Neural cell (in vitro differentiated cells): ENCODE data around the gene DNM1L. TPM values are rescaled to one million over a fixed set of nuclear protein-coding genes. Genes with fewer than 3 reads are reported as not detected.

Source experiments
- H2AFZ ChIP-seq: fragments of 200-600, 300-800 bp; sonication (generic), shearing (Covaris generic); 2 replicates; pipeline ENCODE4 v1.6.0; 2014; ENCODE audit warnings: low read depth, mild to moderate bottlenecking, antibody characterized with exemption, low read length, moderate library complexity
- H3F3A ChIP-seq: fragments of 200-600 bp; shearing (Covaris generic); 2 replicates; pipeline ENCODE4 v1.6.1; 2016; ENCODE audit warnings: mild to moderate bottlenecking, moderate library complexity, mixed read lengths, antibody characterized with exemption, low read length; ENCODE audit not compliant: insufficient read depth, poor library complexity, severe bottlenecking
- H3K27ac ChIP-seq: fragments of 200-600, 300-800 bp; sonication (generic), shearing (Covaris generic); 2 replicates; pipeline ENCODE4 v1.5.1; 2014; ENCODE audit warnings: mild to moderate bottlenecking, low read length, moderate library complexity
- H3K27me3 ChIP-seq: fragments of 300-800, 200-600 bp; sonication (generic), shearing (Covaris generic); 2 replicates; pipeline ENCODE4 v1.6.0; 2014; ENCODE audit warnings: mild to moderate bottlenecking, low read depth, low read length, moderate library complexity; ENCODE audit not compliant: insufficient read depth
- H3K36me3 ChIP-seq: fragments of 300-800, 200-600 bp; sonication (generic), shearing (Covaris generic); 2 replicates; pipeline ENCODE4 v1.5.1; 2014; ENCODE audit warnings: mild to moderate bottlenecking, antibody characterized with exemption, low read length, moderate library complexity; ENCODE audit not compliant: insufficient read depth
- H3K4me2 ChIP-seq: fragments of 300-800, 200-600 bp; sonication (generic), shearing (Covaris generic); 2 replicates; pipeline ENCODE4 v1.6.0; 2014; ENCODE audit warnings: mild to moderate bottlenecking, low read length
- H3K4me3 ChIP-seq: fragments of 300-800, 200-600 bp; sonication (generic), shearing (Covaris generic); 2 replicates; pipeline ENCODE4 v1.5.1; 2014; ENCODE audit warnings: mild to moderate bottlenecking, low read length, moderate library complexity
- H3K79me2 ChIP-seq: fragments of 200-600 bp; shearing (Covaris generic); replicated peaks from 2 replicates; pipeline ENCODE4 v1.6.0; 2014; ENCODE audit warnings: mild to moderate bottlenecking, low read length, moderate library complexity; ENCODE audit not compliant: insufficient read depth
- H3K9ac ChIP-seq: fragments of 300-800, 200-600 bp; sonication (generic), shearing (Covaris generic); 2 replicates; pipeline ENCODE4 v1.6.1; 2016; ENCODE audit warnings: mild to moderate bottlenecking, low read length, mixed read lengths
- H3K9me2 ChIP-seq: fragments of 200-600 bp; shearing (Covaris generic); 2 replicates; pipeline ENCODE4 v1.6.1; 2016; ENCODE audit warnings: mild to moderate bottlenecking, low read length, mixed read lengths; ENCODE audit not compliant: insufficient read depth
- H3K9me3 ChIP-seq: fragments of 200-600, 300-800 bp; sonication (generic), shearing (Covaris generic); 2 replicates; pipeline ENCODE4 v1.6.1; 2016; ENCODE audit warnings: mild to moderate bottlenecking, mixed run types, low read length, moderate library complexity, mixed read lengths
- H4K20me1 ChIP-seq: fragments of 200-600 bp; shearing (Covaris generic); 2 replicates; pipeline ENCODE4 v1.6.1; 2016; ENCODE audit warnings: mild to moderate bottlenecking, mixed run types; ENCODE audit not compliant: insufficient read depth
- EP300 ChIP-seq: fragments of 450-650 bp; conservative IDR thresholded peaks from 2 replicates; pipeline ENCODE4 v1.6.1; 2014; ENCODE audit warnings: antibody characterized with exemption, mild to moderate bottlenecking, moderate library complexity; ENCODE audit not compliant: poor library complexity, severe bottlenecking
- EZH2 ChIP-seq: fragments of 200-600, 300-800 bp; shearing (Covaris generic), sonication (generic); IDR thresholded peaks from 2 replicates; pipeline ENCODE4 v1.6.1; 2014; ENCODE audit warnings: antibody characterized with exemption, low read length, borderline replicate concordance, mild to moderate bottlenecking; ENCODE audit not compliant: insufficient read depth, poor library complexity, severe bottlenecking
- MXI1 ChIP-seq: fragments of 450-650 bp; conservative IDR thresholded peaks from 2 replicates; pipeline ENCODE4 v1.6.1; 2014; ENCODE audit warnings: antibody characterized with exemption, mild to moderate bottlenecking; ENCODE audit not compliant: poor library complexity, severe bottlenecking
- POLR2AphosphoS5 ChIP-seq: IDR thresholded peaks from 2 replicates; pipeline ENCODE4 v1.6.1; 2012
- RAD21 ChIP-seq: fragments of 450-650 bp; conservative IDR thresholded peaks from 2 replicates; pipeline ENCODE4 v1.6.1; 2014; ENCODE audit warnings: antibody characterized with exemption, mild to moderate bottlenecking, moderate library complexity
- SMC3 ChIP-seq: fragments of 450-650 bp; conservative IDR thresholded peaks from 2 replicates; pipeline ENCODE4 v1.6.1; 2014; ENCODE audit warnings: antibody characterized with exemption, mild to moderate bottlenecking, moderate library complexity; ENCODE audit not compliant: poor library complexity
- TAF1 ChIP-seq: IDR thresholded peaks from 2 replicates; pipeline ENCODE4 v1.6.1; 2012; ENCODE audit warnings: low read depth
- polyA plus RNA-seq: library from polyadenylated mRNA; depleted of rRNA; stranded (reverse); fragments of >200 nt; gene quantifications from 2 replicates; pipeline ENCODE4 v1.2.3, GENCODE V29; 2014
- TF ChIP-seq, protein P1 (sequence below): IDR thresholded peaks from 2 replicates; pipeline ENCODE4 v1.6.1; 2012; ENCODE audit warnings: borderline replicate concordance
- TF ChIP-seq, protein P2 (sequence below): fragments of 450-650 bp; IDR thresholded peaks from 2 replicates; pipeline ENCODE4 v1.5.1; 2014; ENCODE audit warnings: antibody characterized with exemption, mild to moderate bottlenecking, moderate library complexity; ENCODE audit not compliant: poor library complexity, severe bottlenecking

The DNM1L gene
- polyA plus RNA-seq, 1 donor from 2014 or later, result 182 TPM

DNA sequence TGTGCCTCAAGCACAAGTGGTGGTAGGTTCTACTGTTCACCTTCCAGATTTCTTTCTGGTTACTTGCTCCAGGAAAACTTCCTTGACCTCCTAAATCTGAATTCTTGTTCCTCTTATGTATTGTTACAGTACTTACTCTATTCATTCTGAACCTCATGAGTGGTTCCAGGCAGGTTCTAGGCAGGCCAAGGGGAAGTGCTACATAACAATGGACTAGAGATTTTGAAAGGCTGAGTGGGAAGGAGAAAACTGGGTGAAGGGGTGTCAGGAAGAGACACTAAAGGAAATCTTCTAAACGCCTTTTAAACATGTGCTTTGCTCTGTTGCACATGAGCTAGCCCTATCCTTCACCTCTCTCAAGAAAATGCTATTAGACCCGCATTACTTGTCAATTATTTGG, 75.0 kb downstream of the DNM1L start:
- no peak overlapping the region for H3K9ac ChIP-seq
- H2AFZ ChIP-seq, result no peak overlapping the region
- H3K27me3 ChIP-seq, result no peaks in the 10 kb centered on the region
- H3K9me3 ChIP-seq, result no peaks in the 10 kb centered on the region
- H3K36me3 ChIP-seq, result peaks cover 7% of the 10 kb centered on the region
- peaks cover 28% of the 10 kb centered on the region for H3K79me2 ChIP-seq
- H3K4me2 ChIP-seq, result peak overlapping the region; percentile 81
- no peaks in the 10 kb centered on the region for H4K20me1 ChIP-seq
- H3K9me2 ChIP-seq, result no peaks in the 10 kb centered on the region
- no peak overlapping the region for H3K27ac ChIP-seq
- no peaks in the 10 kb centered on the region for H3F3A ChIP-seq
- TF ChIP-seq MXI1 (no peak), TAF1 (no peak), EP300 (no peak), EZH2 (no peak), POLR2AphosphoS5 (no peak), RAD21 (no peak), SMC3 (no peak)
- TF ChIP-seq, protein P1, sequence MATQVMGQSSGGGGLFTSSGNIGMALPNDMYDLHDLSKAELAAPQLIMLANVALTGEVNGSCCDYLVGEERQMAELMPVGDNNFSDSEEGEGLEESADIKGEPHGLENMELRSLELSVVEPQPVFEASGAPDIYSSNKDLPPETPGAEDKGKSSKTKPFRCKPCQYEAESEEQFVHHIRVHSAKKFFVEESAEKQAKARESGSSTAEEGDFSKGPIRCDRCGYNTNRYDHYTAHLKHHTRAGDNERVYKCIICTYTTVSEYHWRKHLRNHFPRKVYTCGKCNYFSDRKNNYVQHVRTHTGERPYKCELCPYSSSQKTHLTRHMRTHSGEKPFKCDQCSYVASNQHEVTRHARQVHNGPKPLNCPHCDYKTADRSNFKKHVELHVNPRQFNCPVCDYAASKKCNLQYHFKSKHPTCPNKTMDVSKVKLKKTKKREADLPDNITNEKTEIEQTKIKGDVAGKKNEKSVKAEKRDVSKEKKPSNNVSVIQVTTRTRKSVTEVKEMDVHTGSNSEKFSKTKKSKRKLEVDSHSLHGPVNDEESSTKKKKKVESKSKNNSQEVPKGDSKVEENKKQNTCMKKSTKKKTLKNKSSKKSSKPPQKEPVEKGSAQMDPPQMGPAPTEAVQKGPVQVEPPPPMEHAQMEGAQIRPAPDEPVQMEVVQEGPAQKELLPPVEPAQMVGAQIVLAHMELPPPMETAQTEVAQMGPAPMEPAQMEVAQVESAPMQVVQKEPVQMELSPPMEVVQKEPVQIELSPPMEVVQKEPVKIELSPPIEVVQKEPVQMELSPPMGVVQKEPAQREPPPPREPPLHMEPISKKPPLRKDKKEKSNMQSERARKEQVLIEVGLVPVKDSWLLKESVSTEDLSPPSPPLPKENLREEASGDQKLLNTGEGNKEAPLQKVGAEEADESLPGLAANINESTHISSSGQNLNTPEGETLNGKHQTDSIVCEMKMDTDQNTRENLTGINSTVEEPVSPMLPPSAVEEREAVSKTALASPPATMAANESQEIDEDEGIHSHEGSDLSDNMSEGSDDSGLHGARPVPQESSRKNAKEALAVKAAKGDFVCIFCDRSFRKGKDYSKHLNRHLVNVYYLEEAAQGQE, result no peak
- TF ChIP-seq, protein P2, sequence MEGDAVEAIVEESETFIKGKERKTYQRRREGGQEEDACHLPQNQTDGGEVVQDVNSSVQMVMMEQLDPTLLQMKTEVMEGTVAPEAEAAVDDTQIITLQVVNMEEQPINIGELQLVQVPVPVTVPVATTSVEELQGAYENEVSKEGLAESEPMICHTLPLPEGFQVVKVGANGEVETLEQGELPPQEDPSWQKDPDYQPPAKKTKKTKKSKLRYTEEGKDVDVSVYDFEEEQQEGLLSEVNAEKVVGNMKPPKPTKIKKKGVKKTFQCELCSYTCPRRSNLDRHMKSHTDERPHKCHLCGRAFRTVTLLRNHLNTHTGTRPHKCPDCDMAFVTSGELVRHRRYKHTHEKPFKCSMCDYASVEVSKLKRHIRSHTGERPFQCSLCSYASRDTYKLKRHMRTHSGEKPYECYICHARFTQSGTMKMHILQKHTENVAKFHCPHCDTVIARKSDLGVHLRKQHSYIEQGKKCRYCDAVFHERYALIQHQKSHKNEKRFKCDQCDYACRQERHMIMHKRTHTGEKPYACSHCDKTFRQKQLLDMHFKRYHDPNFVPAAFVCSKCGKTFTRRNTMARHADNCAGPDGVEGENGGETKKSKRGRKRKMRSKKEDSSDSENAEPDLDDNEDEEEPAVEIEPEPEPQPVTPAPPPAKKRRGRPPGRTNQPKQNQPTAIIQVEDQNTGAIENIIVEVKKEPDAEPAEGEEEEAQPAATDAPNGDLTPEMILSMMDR, result no peak
- peak overlapping the region; percentile 88 for H3K4me3 ChIP-seq

DNA sequence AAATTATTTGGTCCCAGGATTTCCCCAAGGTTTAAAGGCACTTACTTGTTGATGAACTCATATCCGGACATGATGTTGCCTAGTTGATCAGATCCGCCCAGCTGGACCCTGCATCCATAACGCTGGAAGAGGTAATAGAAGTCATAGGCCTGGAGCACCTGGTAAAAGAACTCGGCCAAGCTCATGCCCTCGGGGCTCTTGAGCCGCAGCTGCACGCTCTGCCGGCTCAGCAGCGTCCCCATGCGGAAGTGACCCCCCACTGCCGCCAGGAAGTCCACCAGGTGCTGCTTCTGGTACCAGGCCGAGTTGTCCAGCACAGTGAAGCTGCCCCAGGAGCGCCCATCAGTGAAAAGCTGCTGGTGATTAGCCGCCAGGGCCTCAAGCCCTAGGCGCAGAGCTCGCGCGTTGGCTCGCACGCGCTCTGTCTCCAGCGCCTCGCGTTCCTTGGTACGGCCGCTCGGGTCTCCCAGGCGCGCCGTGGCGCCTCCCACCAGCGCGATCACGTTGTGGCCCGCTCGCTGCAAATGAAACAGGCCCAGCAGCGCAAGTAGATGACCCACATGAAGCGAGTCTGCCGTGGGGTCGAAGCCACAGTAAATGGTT, 76.1 kb downstream of the DNM1L start:
- Histone ChIP-seq H3K27me3 (no peaks in the 10 kb centered on the region), H3K79me2 (peaks cover 28% of the 10 kb centered on the region), H3K9me3 (no peaks in the 10 kb centered on the region), H3K9ac (peak overlapping the region; percentile 94), H3K4me2 (peak overlapping the region; percentile 81), H2AFZ (peak overlapping the region; percentile 86), H3K4me3 (peak overlapping the region; percentile 88), H3K27ac (peak overlapping the region; percentile 89), H3F3A (no peaks in the 10 kb centered on the region), H3K9me2 (no peaks in the 10 kb centered on the region), H4K20me1 (no peaks in the 10 kb centered on the region), H3K36me3 (peaks cover 7% of the 10 kb centered on the region)
- TF ChIP-seq EP300 (no peak), SMC3 (peak; percentile 72), RAD21 (peak; percentile 59)
- TF ChIP-seq, protein P2, result peak; percentile 81
